DOHH2 (cell line): Measurements from ENCODE around the gene TLR6.

Source experiments
- H3F3A ChIP-seq: fragments of 200-600 bp; sonication (generic), shearing (Covaris generic); 2 replicates; pipeline ENCODE4 v1.6.0; 2016; ENCODE audit warnings: antibody characterized with exemption, mild to moderate bottlenecking; ENCODE audit not compliant: control insufficient read depth, insufficient read depth
- H3K27ac ChIP-seq: fragments of 200-600 bp; sonication (generic); 2 replicates; pipeline ENCODE4 v1.5.1; 2014; ENCODE audit warnings: low read depth, mild to moderate bottlenecking, low read length, moderate library complexity
- H3K27me3 ChIP-seq: fragments of 200-600 bp; sonication (generic); 2 replicates; pipeline ENCODE4 v1.6.1; 2014; ENCODE audit warnings: mild to moderate bottlenecking, low read length, mixed read lengths; ENCODE audit not compliant: control insufficient read depth
- H3K36me3 ChIP-seq: fragments of 200-600 bp; sonication (generic); 2 replicates; pipeline ENCODE4 v1.6.1; 2014; ENCODE audit warnings: mild to moderate bottlenecking, low read length, moderate library complexity, mixed read lengths; ENCODE audit not compliant: control insufficient read depth
- H3K4me1 ChIP-seq: fragments of 200-600 bp; sonication (generic); 2 replicates; pipeline ENCODE4 v1.6.1; 2014; ENCODE audit warnings: mild to moderate bottlenecking, low read length, mixed read lengths; ENCODE audit not compliant: control insufficient read depth
- H3K4me2 ChIP-seq: fragments of 200-600 bp; sonication (generic); 2 replicates; pipeline ENCODE4 v1.6.0; 2014; ENCODE audit warnings: mild to moderate bottlenecking, low read length, moderate library complexity
- H3K4me3 ChIP-seq: fragments of 200-600 bp; sonication (generic); 2 replicates; pipeline ENCODE4 v1.5.1; 2014; ENCODE audit warnings: mild to moderate bottlenecking, low read length, mixed read lengths
- H3K79me2 ChIP-seq: fragments of 200-600 bp; sonication (generic); 2 replicates; pipeline ENCODE4 v1.6.1; 2014; ENCODE audit warnings: mild to moderate bottlenecking, low read length, mixed read lengths; ENCODE audit not compliant: control insufficient read depth
- H3K9me2 ChIP-seq: fragments of 200-600 bp; sonication (generic); replicated peaks from 2 replicates; pipeline ENCODE4 v1.6.1; 2014; ENCODE audit warnings: mild to moderate bottlenecking, low read length, mixed read lengths; ENCODE audit not compliant: control insufficient read depth
- H3K9me3 ChIP-seq: fragments of 200-600 bp; sonication (generic); 2 replicates; pipeline ENCODE4 v1.6.1; 2014; ENCODE audit warnings: antibody characterized with exemption, low read length, mixed read lengths; ENCODE audit not compliant: control insufficient read depth, insufficient read depth
- H4K20me1 ChIP-seq: fragments of 200-600 bp; sonication (generic); 2 replicates; pipeline ENCODE4 v1.6.0; 2014; ENCODE audit warnings: low read depth, mild to moderate bottlenecking, antibody characterized with exemption, low read length, moderate library complexity; ENCODE audit not compliant: control insufficient read depth, insufficient read depth
- CTCF ChIP-seq: fragments of 200-600 bp; sonication (generic); IDR thresholded peaks from one replicate; pipeline ENCODE4 v1.5.1; 2014; ENCODE audit warnings: antibody characterized with exemption, mild to moderate bottlenecking, low read depth, low read length; ENCODE audit not compliant: poor library complexity, severe bottlenecking
- EZH2phosphoT487 ChIP-seq: fragments of 200-600 bp; sonication (generic); IDR thresholded peaks from 2 replicates; pipeline ENCODE4 v1.6.1; 2017; ENCODE audit warnings: borderline replicate concordance, mild to moderate bottlenecking, antibody characterized with exemption, low read length, moderate library complexity, mixed read lengths

TLR6 gene

GRCh38 chr4:38865445-38865844 lies 8.8 kb upstream of the TLR6 start:
- Histone ChIP-seq H3K36me3 (no peaks in the 10 kb centered on the region), H3K4me1 (peaks cover 21% of the 10 kb centered on the region), H3K4me2 (no peak overlapping the region), H3K27ac (no peak overlapping the region), H3K9me2 (no peaks in the 10 kb centered on the region), H3F3A (0 out of 2 replicates have a peak, but pooled peaks cover 4% of the 10 kb centered on the region), H3K27me3 (no peaks in the 10 kb centered on the region), H3K9me3 (no peaks in the 10 kb centered on the region), H4K20me1 (no peaks in the 10 kb centered on the region), H3K79me2 (no peaks in the 10 kb centered on the region), H3K4me3 (no peak overlapping the region)
- no peak for TF ChIP-seq EZH2phosphoT487
- no peak for TF ChIP-seq CTCF

GRCh38 chr4:38861791-38862190 lies 5.2 kb upstream of the TLR6 start:
- H3K79me2 ChIP-seq, result no peaks in the 10 kb centered on the region
- H3F3A ChIP-seq, result peaks cover 14% of the 10 kb centered on the region
- H3K9me2 ChIP-seq, result no peaks in the 10 kb centered on the region
- H3K36me3 ChIP-seq, result no peaks in the 10 kb centered on the region
- no peaks in the 10 kb centered on the region for H3K9me3 ChIP-seq
- no peaks in the 10 kb centered on the region for H4K20me1 ChIP-seq
- TF ChIP-seq CTCF, result no peak
- H3K4me1 ChIP-seq, result peaks cover 41% of the 10 kb centered on the region
- H3K4me3 ChIP-seq, result no peak overlapping the region
- no peaks in the 10 kb centered on the region for H3K27me3 ChIP-seq
- H3K4me2 ChIP-seq, result no peak overlapping the region
- H3K27ac ChIP-seq, result no peak overlapping the region

DNA sequence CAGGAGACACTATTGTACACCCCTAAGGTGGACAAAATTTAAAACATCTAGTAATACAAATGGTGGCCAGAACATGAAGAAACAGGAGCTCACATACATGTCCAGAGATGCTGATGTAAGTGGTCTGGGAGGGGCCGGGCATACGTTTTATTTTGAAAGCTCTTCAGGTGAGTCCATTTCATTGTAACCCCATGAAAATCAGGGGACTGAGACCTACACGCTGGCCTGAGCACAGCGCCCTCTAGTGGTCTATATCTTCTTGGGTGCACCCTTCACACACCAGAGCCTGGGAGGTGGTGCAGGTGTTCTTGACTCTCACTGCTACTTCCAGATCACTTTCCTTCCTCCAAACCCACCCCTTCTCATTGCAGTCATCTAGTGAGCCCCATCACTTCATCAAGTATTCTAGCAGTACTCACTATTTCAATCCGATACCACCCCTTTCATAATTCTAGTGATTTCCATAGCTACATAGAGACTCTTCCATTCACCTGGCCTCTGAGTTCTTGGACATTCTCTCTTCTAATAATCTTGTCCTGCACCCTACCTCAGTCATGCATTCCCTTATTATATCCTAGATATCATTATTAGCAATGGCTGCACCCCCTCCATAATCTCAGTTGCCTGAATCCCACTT lies 4.3 kb upstream of the TLR6 start:
- H3K36me3 ChIP-seq, result no peaks in the 10 kb centered on the region
- peaks cover 19% of the 10 kb centered on the region for H3F3A ChIP-seq
- no peaks in the 10 kb centered on the region for H3K9me3 ChIP-seq
- H3K4me3 ChIP-seq, result no peak overlapping the region
- H3K4me1 ChIP-seq, result peaks cover 40% of the 10 kb centered on the region
- TF ChIP-seq EZH2phosphoT487 (no peak), CTCF (peak; percentile 96)
- no peaks in the 10 kb centered on the region for H4K20me1 ChIP-seq
- H3K79me2 ChIP-seq, result peaks cover 6% of the 10 kb centered on the region
- H3K9me2 ChIP-seq, result no peaks in the 10 kb centered on the region
- H3K27ac ChIP-seq, result no peak overlapping the region
- no peaks in the 10 kb centered on the region for H3K27me3 ChIP-seq
- H3K4me2 ChIP-seq, result peak overlapping the region; percentile 22
